Activated naive CD4-positive, alpha-beta T cell treated with anti-CD3 and anti-CD28 coated beads, Interleukin-2, amount 50 U/mL, for 24 hours (primary cell): Measurements from ENCODE around the gene ARHGAP42.

Experiments used
- H3K27ac Mint-ChIP-seq: one replicate; pipeline ENCODE4 v1.8.0; 2021; ENCODE audit warnings: mild to moderate bottlenecking, mixed read lengths
- H3K27me3 Mint-ChIP-seq: one replicate; pipeline ENCODE4 v1.8.0; 2021; ENCODE audit warnings: mixed read lengths
- H3K36me3 Mint-ChIP-seq: one replicate; pipeline ENCODE4 v1.8.0; 2021; ENCODE audit warnings: mixed read lengths
- H3K4me1 Mint-ChIP-seq: one replicate; pipeline ENCODE4 v1.8.0; 2021; ENCODE audit warnings: mixed read lengths
- H3K4me3 Mint-ChIP-seq: one replicate; pipeline ENCODE4 v1.8.0; 2021; ENCODE audit warnings: mild to moderate bottlenecking, mixed read lengths
- H3K9me3 Mint-ChIP-seq: one replicate; pipeline ENCODE4 v1.8.0; 2021; ENCODE audit warnings: mixed read lengths

ARHGAP42 gene

GRCh38 chr11:100785148-100785983 is 98.3 kb downstream of the ARHGAP42 start:
- H3K4me1 Mint-ChIP-seq, result no peaks in the 10 kb centered on the region
- no peaks in the 10 kb centered on the region for H3K36me3 Mint-ChIP-seq
- no peak overlapping the region for H3K27ac Mint-ChIP-seq
- no peaks in the 10 kb centered on the region for H3K27me3 Mint-ChIP-seq
- H3K4me3 Mint-ChIP-seq, result no peak overlapping the region
- H3K9me3 Mint-ChIP-seq, result no peaks in the 10 kb centered on the region

- Mint-ChIP-seq H3K27ac (no peak overlapping the region), H3K27me3 (no peaks in the 10 kb centered on the region), H3K9me3 (no peaks in the 10 kb centered on the region), H3K36me3 (no peaks in the 10 kb centered on the region), H3K4me3 (no peak overlapping the region), H3K4me1 (no peaks in the 10 kb centered on the region)
Measured at GRCh38 chr11:100788561-100789295, 101.6 kb downstream of the ARHGAP42 start.

GRCh38 chr11:100789500-100789899 is 102.4 kb downstream of the ARHGAP42 start:
- H3K27ac Mint-ChIP-seq, result no peak overlapping the region

DNA sequence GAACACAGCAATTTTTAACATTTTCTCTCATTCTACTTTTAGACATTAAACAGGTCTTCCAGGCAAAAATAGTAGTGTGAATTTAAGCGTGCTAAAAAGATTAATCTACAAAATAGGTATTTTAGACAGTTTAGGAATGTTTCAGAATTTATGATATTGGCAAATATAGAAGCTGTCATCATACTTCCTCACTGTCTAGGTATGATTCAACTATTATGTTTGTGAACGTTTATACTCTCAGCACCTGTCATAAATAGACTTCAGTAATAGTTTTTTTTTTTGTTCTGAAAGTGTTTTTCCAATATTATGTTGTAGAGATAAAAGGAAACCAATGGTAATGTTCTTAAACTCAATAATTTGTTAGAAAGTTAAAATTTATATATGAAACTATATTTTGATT is 103.0 kb downstream of the ARHGAP42 start:
- Mint-ChIP-seq H3K9me3 (peaks cover 5% of the 10 kb centered on the region), H3K36me3 (no peaks in the 10 kb centered on the region), H3K27ac (no peak overlapping the region), H3K4me1 (no peaks in the 10 kb centered on the region), H3K27me3 (no peaks in the 10 kb centered on the region), H3K4me3 (no peak overlapping the region)

More at GRCh38 chr11:100789500-100789899, 102.4 kb downstream of the ARHGAP42 start:
- no peaks in the 10 kb centered on the region for H3K36me3 Mint-ChIP-seq
- H3K9me3 Mint-ChIP-seq, result peaks cover 5% of the 10 kb centered on the region
- H3K27me3 Mint-ChIP-seq, result no peaks in the 10 kb centered on the region
- no peak overlapping the region for H3K4me3 Mint-ChIP-seq
- no peaks in the 10 kb centered on the region for H3K4me1 Mint-ChIP-seq

- Mint-ChIP-seq H3K27me3 (no peaks in the 10 kb centered on the region), H3K9me3 (peaks cover 5% of the 10 kb centered on the region), H3K4me1 (no peaks in the 10 kb centered on the region), H3K4me3 (no peak overlapping the region), H3K27ac (no peak overlapping the region), H3K36me3 (no peaks in the 10 kb centered on the region)
Measured at GRCh38 chr11:100791103-100791502, 104.0 kb downstream of the ARHGAP42 start.

DNA sequence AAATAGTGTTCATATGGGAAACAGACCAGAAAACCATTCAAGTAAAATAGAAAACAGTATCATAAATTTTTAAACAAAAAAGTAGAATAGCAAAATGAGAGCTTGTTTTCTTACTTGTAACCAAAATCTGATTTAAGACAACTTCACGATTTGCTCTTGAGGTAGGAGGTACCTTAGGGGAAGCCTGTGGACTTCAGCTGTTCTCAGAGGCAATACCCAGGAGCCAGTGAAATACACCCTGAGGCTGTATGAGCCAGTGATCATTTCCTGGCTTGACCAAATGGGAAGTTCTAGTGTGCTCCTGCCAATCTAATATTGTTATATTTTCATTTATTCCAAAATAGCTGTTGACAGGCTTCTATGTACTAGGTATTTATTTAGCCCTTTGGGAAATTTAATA is 104.8 kb downstream of the ARHGAP42 start:
- no peaks in the 10 kb centered on the region for H3K27me3 Mint-ChIP-seq
- H3K9me3 Mint-ChIP-seq, result peaks cover 5% of the 10 kb centered on the region
- no peaks in the 10 kb centered on the region for H3K36me3 Mint-ChIP-seq
- no peaks in the 10 kb centered on the region for H3K4me1 Mint-ChIP-seq
- no peak overlapping the region for H3K27ac Mint-ChIP-seq
- no peak overlapping the region for H3K4me3 Mint-ChIP-seq

- peaks cover 5% of the 10 kb centered on the region for H3K9me3 Mint-ChIP-seq
- no peaks in the 10 kb centered on the region for H3K27me3 Mint-ChIP-seq
- no peak overlapping the region for H3K27ac Mint-ChIP-seq
- H3K4me1 Mint-ChIP-seq, result no peaks in the 10 kb centered on the region
- H3K4me3 Mint-ChIP-seq, result no peak overlapping the region
- H3K36me3 Mint-ChIP-seq, result no peaks in the 10 kb centered on the region
Measured at GRCh38 chr11:100793525-100793924, 106.4 kb downstream of the ARHGAP42 start.

- Mint-ChIP-seq H3K4me1 (no peaks in the 10 kb centered on the region), H3K4me3 (no peak overlapping the region), H3K27me3 (no peaks in the 10 kb centered on the region), H3K9me3 (peaks cover 5% of the 10 kb centered on the region), H3K36me3 (no peaks in the 10 kb centered on the region), H3K27ac (no peak overlapping the region)
Measured at GRCh38 chr11:100794446-100794845, 107.4 kb downstream of the ARHGAP42 start.

GRCh38 chr11:100799445-100799844 is 112.4 kb downstream of the ARHGAP42 start:
- Mint-ChIP-seq H3K36me3 (no peaks in the 10 kb centered on the region), H3K27me3 (no peaks in the 10 kb centered on the region), H3K27ac (no peak overlapping the region), H3K4me1 (no peaks in the 10 kb centered on the region), H3K9me3 (peaks cover under 1% of the 10 kb centered on the region), H3K4me3 (no peak overlapping the region)

DNA sequence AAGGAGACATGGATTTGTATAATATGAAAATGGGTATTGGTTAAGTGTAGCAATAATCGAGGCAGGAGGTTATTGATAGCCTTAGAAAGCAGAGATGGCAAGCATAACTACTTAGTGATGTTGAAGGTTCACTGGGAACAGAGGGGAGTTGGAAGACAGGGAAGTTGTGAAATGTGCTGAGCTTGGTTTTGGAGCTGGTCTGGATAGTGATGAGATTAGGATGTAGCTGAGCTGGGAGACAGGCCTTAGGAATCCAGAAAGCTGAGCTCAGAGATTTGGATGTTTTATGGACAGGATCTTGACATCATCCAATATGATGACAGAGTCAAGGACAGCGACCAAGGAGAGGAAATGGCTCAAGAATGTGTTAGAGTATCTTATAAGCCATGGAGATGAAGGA is 113.1 kb downstream of the ARHGAP42 start:
- H3K27ac Mint-ChIP-seq, result no peak overlapping the region
- H3K27me3 Mint-ChIP-seq, result no peaks in the 10 kb centered on the region
- H3K9me3 Mint-ChIP-seq, result no peaks in the 10 kb centered on the region
- no peak overlapping the region for H3K4me3 Mint-ChIP-seq
- H3K36me3 Mint-ChIP-seq, result no peaks in the 10 kb centered on the region
- H3K4me1 Mint-ChIP-seq, result no peaks in the 10 kb centered on the region

- H3K36me3 Mint-ChIP-seq, result no peaks in the 10 kb centered on the region
- H3K27me3 Mint-ChIP-seq, result no peaks in the 10 kb centered on the region
- no peak overlapping the region for H3K4me3 Mint-ChIP-seq
- H3K4me1 Mint-ChIP-seq, result no peaks in the 10 kb centered on the region
- H3K27ac Mint-ChIP-seq, result no peak overlapping the region
- H3K9me3 Mint-ChIP-seq, result no peaks in the 10 kb centered on the region
Measured at GRCh38 chr11:100801225-100801999, 114.3 kb downstream of the ARHGAP42 start.

GRCh38 chr11:100805506-100806199 is 118.6 kb downstream of the ARHGAP42 start:
- no peak overlapping the region for H3K4me3 Mint-ChIP-seq
- no peak overlapping the region for H3K27ac Mint-ChIP-seq
- H3K4me1 Mint-ChIP-seq, result no peaks in the 10 kb centered on the region
- H3K36me3 Mint-ChIP-seq, result no peaks in the 10 kb centered on the region
- H3K9me3 Mint-ChIP-seq, result no peaks in the 10 kb centered on the region
- H3K27me3 Mint-ChIP-seq, result no peaks in the 10 kb centered on the region

- no peaks in the 10 kb centered on the region for H3K4me1 Mint-ChIP-seq
- no peaks in the 10 kb centered on the region for H3K27me3 Mint-ChIP-seq
- H3K36me3 Mint-ChIP-seq, result no peaks in the 10 kb centered on the region
- H3K9me3 Mint-ChIP-seq, result no peaks in the 10 kb centered on the region
- no peak overlapping the region for H3K4me3 Mint-ChIP-seq
- H3K27ac Mint-ChIP-seq, result no peak overlapping the region
Measured at GRCh38 chr11:100806296-100806695, 119.2 kb downstream of the ARHGAP42 start.

DNA sequence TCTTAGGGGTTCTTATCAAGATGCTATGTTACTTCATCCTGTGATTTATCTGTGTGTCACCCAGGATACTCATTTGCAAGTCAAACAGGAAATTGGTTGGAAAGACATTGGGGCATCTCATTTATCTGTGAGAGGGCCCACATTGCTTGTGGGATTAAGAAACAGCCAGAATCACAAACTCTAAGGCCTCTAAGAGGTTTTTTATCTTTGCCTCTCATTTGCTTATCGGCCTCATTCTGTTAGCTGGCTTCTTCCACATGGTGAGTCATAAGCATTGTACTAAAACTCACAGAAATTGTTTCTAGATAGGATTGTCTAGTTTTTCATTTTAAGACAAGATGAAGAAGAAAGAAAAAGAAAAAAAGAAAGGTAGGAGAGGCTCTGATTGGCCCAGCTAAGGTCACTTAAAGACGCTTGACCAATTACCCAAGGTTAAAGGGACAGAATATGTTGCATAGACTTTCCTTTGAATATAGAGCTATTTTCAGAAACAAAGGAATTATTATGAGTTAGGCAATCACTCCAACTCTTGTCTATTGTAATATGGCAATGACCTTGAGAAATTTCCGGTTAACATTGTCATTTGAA is 121.9 kb downstream of the ARHGAP42 start:
- Mint-ChIP-seq H3K36me3 (no peaks in the 10 kb centered on the region), H3K27me3 (no peaks in the 10 kb centered on the region), H3K4me1 (no peaks in the 10 kb centered on the region), H3K27ac (no peak overlapping the region), H3K9me3 (no peaks in the 10 kb centered on the region), H3K4me3 (no peak overlapping the region)

DNA sequence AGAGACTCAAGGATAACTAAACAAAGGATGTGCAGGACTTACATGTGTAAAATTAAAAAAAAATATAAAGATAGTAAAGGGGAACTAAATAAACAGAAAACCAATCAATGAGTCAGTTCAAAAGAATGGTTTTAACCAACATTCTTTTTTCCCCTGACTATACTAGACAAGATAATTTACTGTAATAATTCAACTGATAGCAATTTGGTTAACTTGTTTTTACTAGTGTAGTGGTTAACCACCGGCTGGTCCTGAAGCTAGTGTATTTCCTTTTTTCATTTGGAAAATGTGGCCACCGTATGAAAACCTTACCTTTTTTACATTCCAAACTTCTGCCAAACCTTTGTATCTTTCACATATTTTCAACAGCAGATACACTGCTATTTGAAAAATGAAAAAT is 123.1 kb downstream of the ARHGAP42 start:
- Mint-ChIP-seq H3K9me3 (no peaks in the 10 kb centered on the region), H3K4me1 (no peaks in the 10 kb centered on the region), H3K36me3 (no peaks in the 10 kb centered on the region), H3K4me3 (no peak overlapping the region), H3K27ac (no peak overlapping the region), H3K27me3 (no peaks in the 10 kb centered on the region)
